NCI-H146 (cell line): ENCODE data around the gene ADRA2A.

Experiments
- DNase-seq: peaks from one replicate; lab custom pipeline; 2025; lab: John Stamatoyannopoulos, UW

The ADRA2A gene

DNA sequence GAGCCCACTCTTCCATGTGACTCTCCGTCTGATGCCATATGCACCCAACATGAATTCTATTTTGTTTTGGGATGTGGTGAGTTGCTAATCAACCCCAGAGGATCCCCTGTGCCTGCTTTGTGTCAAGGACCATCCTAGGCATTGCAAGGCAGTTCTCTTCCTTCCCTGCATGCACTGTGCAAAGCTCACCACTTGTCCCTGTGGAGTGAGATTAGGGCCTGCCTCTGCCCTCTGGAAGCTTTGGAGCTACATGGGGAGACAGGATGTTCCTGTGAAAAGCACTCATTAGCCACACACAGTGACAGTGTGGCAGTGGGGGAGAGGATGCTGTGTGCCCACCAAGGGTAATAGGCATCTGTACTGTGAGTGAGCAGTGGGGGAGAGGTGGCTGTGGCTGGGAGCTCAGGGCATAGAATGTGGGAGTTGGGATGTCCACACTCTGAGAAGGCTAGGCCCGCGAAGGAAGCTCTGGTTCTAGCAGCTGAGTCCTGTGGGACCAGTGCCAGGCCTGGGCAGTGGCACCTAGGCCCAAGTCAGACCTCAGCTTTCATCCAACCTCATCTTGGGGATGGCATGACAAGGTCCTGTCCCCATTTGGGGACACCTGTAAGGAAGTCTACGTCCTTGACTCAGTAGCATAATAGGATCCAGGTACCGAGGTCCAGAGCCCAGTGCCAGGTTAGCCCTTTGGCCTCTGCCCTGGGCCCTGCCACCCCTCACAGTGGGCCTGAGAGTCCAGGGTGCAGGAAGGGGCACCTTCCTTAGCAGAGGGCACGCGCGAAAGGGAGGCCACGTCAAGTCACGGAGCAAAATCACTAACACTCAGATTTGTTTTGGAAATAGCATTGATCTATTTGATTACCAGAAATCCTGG is 6.6 kb downstream of the ADRA2A start:
- no peak for DNase-seq

GRCh38 chr10:111084366-111085255 is 7.8 kb downstream of the ADRA2A start:
- DNase-seq = no peak

DNA sequence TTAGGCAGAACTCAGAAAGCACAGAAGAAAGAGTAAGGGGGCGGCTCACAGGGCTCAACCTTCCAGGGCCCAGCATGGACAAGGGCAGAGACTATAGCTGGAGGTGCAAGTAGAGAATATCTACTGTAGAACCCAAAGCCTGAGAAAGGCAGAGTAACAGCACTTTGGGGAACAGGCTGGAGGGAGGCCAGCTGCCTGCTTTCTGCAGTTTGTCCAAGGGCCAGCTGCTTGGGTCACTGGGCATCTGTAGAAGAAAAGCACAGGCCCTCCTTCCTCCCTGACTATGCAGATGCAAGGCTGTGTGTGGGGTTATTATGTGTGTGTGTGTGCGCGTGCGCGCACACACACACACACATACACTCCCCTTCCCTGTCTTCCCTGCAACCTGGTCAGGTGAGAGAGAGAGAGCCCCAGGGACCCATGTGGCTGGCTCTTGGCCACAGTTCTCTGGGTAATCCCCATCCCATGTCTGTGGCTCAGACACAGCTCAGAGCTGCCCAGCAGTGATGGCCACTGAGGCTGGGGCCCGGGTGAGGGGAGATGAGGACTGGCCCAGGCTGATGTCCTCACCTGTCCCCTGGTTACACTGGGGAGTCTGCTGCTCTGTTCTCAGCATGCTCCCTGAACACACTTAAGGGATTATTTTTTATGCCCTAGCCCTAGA is 9.0 kb downstream of the ADRA2A start:
- no peak for DNase-seq

GRCh38 chr10:111086574-111086973 is 9.7 kb downstream of the ADRA2A start:
- no peak for DNase-seq

- DNase-seq = no peak
Measured at GRCh38 chr10:111087331-111087756, 10.5 kb downstream of the ADRA2A start.

DNA sequence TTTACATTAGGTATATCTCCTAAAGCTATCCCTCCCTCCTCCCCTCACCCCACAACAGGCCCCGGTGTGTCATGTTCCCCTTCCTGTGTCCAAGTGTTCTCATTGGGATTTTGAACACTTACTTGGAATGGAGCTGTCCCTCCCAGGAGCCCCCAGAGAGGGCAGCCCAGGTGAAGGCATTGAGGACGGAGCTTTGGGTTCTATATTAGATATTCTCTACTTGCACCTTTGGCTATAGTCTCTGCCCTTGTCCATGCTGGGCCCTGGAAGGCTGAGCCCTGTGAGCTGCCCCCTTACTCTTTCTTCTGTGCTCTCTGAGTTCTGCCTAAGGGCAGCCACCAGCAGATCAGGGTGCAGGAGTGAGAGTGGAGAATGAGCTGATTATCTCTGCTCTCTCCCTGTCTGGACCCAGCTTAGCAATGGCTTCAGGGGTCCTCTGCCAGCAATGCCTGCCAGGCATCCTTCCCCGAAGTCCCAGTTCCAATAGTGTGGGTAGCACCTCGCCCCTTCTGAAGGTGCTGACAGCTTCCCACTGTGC is 11.2 kb downstream of the ADRA2A start:
- no peak for DNase-seq

DNA sequence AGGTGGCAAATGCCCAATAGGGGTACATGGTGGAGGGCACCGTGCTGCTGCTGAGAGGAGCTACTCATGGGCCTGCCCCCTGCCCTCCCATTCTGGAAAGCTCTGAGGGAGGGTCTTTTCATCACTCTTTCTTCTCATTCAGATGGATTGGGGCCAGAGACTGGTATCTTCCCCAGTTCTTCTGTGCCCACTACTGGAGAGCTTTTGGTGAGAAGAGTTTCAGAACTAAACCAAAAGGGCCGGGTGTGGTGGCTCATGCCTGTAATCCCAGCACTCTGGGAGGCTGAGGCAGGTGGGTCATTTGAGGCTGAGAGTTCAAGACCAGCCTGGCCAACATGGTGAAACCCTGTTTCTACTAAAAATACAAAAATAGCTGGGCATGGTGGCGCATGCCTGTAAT is 12.5 kb downstream of the ADRA2A start:
- DNase-seq = no peak

DNA sequence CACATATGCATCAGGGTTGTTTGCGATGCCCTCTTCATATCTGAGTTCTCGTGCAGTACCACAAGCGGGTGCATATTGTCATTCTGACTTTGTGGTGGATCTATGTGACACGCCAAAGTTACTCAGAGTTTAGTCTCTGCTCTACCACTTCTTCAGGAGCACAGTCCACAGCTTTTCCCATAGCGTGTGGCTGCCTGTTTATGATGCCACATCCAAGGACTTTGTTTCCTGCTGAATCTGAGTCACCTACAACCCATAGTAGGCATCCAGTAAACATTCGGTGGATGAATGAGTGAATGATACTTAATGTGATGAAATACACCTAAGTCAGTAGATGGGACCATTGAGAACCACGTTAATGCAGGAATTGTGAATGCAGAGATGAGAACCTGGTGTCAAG is 15.0 kb downstream of the ADRA2A start:
- no peak for DNase-seq

- DNase-seq = no peak
Measured at GRCh38 chr10:111093741-111094380, 17.0 kb downstream of the ADRA2A start.

DNA sequence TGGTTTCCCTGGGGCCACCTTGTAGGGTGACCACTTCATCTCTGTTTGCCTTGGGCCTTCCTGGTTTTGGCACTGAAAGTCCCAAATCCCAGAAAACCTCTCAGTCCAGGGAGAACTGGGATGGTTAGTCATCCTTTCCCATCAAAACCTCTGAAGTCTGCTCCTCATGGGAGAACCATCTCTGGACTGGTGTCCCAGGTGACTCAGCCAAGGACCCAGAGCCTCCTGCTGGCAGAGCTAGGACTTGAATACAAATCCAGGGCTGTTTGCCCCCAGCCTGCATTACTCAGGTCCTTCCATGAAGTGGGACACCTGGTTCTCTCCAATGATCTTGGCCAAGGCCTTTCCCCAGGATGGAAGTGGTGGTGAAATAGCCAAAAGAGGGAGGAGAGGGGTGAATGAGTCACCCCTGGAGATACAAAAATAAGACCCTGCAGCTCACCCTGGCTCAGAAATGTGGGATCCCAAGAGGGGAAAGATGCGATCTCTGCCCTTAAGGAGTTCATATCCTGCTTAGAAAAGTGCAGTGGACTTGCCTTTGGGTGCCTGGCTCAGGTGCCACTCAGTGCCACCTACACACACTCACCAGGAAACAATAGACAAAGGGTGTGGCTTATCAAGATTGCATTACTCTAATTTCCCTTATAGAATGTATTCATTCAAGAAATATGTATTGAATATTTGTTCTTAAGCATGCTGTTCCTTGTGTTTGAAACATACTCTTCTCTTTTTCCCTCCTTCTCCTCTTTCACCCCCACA is 22.0 kb downstream of the ADRA2A start:
- DNase-seq = no peak

DNA sequence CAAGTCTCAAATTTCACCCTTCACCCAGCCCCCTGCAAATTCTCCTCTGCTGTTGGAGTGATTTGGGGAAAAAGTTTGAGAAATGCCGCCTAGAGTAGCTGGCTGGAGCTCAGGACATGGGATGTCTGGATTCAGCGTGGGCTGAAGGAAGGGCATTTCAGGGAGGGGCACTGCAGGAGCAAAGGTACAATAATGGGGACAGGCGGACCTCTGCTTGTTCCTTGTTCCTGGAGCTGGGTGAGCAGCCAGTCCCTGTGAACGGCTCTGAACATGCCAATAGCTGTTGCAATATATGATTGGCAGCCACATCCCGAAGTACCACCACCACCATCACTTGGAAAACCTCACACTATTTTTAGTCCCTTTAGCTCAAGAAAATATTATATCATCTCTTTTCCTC is 23.4 kb downstream of the ADRA2A start:
- no peak for DNase-seq

DNA sequence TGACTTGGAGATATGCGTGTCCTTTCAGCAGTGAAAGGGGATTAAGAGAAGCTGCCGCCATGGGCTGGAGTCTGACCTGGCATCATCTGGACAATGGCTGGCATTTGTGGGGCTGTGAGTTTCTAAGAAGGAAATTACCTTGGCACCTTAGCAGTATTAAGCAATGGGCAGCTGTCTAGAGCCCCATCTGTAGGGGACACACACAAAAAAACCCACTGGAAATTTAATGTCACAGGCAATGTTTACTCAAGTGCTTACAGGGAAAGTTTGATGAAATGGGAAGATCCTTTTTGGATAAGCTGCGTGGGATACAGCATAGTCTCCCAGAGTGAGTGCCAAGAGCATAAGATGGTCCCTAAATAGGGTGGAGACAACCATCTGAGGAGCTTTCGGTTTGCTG is 25.0 kb downstream of the ADRA2A start:
- DNase-seq = no peak

GRCh38 chr10:111102359-111102837 is 25.6 kb downstream of the ADRA2A start:
- no peak for DNase-seq

GRCh38 chr10:111103196-111103840 is 26.5 kb downstream of the ADRA2A start:
- no peak for DNase-seq

DNA sequence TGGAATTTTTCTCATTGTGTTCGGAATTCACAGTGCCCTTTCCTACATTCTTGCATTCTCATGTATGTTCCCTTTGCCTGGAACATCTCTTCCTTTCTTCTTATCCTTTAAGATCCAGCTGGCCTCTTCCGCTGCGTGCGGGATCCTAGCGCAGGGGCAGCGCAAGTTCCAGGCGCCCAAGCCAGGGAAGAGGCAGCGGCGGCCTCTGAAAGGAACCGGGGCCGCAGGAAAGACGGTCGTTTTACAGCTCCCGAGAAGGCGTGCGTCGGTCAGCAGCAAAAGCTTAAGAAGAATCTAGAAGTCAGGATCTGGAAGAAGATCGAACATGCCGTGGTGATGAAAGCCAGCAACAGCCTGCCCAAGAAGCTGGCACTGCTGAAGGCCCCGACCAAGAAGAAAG is 28.0 kb downstream of the ADRA2A start:
- DNase-seq = no peak

DNA sequence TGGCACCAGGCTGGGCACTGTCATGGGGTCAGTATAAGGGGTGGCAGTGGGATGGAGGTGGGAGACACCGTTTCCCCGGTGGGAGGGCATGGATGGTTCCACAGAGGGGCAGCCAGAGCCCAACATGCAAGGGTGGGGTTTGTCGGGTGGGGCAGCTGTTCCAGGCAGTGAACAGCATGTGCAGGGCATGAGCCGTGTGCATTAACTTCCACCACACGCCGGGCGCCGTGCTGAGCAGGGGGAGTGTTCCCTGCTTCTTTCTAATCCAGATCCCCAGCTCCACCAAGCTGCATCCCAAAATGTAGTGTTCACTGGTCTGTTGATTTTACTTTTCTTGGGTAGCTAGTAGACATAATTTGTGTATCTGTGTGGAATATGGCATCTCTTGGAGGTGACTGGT is 29.3 kb downstream of the ADRA2A start:
- no peak for DNase-seq

DNA sequence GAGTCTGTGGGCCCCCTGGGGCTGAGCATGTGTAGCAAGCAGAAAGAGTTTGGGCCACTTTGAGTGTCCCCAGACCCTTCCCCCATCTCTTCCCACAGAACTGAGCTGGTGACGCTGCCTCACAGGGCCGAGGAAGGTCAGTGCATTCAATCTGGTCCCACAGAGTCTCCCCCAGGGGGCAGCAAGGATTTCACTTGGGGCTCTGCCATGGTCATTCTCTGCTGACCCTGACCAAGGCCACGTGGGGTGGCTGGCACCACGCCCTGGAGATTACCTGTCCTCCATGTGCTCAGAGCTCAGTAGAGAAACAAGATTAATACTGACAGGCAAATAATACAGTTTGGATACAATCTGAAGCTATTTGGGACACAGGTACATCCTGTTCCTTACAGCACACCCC is 30.2 kb downstream of the ADRA2A start:
- no peak for DNase-seq

GRCh38 chr10:111107846-111108245 is 31.0 kb downstream of the ADRA2A start:
- DNase-seq = no peak

DNA sequence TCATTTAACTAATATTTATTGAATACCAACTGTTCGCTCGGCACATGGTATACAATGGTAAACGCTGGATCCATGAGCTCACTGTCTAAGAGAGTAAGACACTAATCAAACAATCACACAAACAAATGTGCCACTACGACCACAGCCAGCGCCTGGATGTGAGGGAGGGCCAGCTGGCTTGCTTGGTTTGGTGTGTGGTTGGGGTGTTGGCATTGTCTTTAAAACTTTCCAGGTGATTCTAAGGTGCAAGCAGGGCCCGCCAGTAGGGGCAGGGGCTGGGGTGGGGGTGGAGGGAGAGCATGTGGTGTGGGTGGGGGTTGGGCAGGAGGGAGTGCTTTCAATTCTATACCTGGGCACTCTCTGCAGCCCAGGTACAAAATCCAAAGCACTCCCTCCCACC is 31.6 kb downstream of the ADRA2A start:
- no peak for DNase-seq

- DNase-seq = no peak
Measured at GRCh38 chr10:111109501-111110242, 32.8 kb downstream of the ADRA2A start.
